Measurements from ENCODE around the gene SAMD13.

SAMD13 gene

GRCh38 chr1:84366786-84367185 is 65.3 kb downstream of the SAMD13 start:
- H3K4me1 ChIP-seq, result no peaks in the 10 kb centered on the region
- no peak overlapping the region for H3K27ac ChIP-seq
- H3K27me3 ChIP-seq, result no peaks in the 10 kb centered on the region
- no peak overlapping the region for H3K4me3 ChIP-seq
- no peak overlapping the region for H3K4me2 ChIP-seq
- H3K36me3 ChIP-seq, result no peaks in the 10 kb centered on the region
- H4K20me1 ChIP-seq, result no peaks in the 10 kb centered on the region
- H3K9ac ChIP-seq, result no peak overlapping the region
- no peaks in the 10 kb centered on the region for H3K9me3 ChIP-seq
- TF ChIP-seq Cebpa-rat (IDR thresholded peaks at IDR 0.05), result no peak

- H3K4me1 ChIP-seq, result no peaks in the 10 kb centered on the region
- H3K9me3 ChIP-seq, result no peaks in the 10 kb centered on the region
- no peaks in the 10 kb centered on the region for H4K20me1 ChIP-seq
- no peak overlapping the region for H3K4me3 ChIP-seq
- no peaks in the 10 kb centered on the region for H3K36me3 ChIP-seq
- H3K9ac ChIP-seq, result no peak overlapping the region
- H3K27ac ChIP-seq, result no peak overlapping the region
- H3K4me2 ChIP-seq, result no peak overlapping the region
- H3K27me3 ChIP-seq, result no peaks in the 10 kb centered on the region
- TF ChIP-seq Cebpa-rat (IDR thresholded peaks at IDR 0.05), result no peak
Observed at GRCh38 chr1:84367219-84367618, 65.7 kb downstream of the SAMD13 start.

GRCh38 chr1:84368441-84368840 is 66.9 kb downstream of the SAMD13 start:
- no peaks in the 10 kb centered on the region for H3K9me3 ChIP-seq
- H3K27ac ChIP-seq, result no peak overlapping the region
- H3K27me3 ChIP-seq, result no peaks in the 10 kb centered on the region
- no peaks in the 10 kb centered on the region for H3K36me3 ChIP-seq
- H3K4me2 ChIP-seq, result no peak overlapping the region
- no peaks in the 10 kb centered on the region for H4K20me1 ChIP-seq
- no peak overlapping the region for H3K9ac ChIP-seq
- TF ChIP-seq Cebpa-rat (IDR thresholded peaks at IDR 0.05), result no peak
- H3K4me3 ChIP-seq, result no peak overlapping the region
- H3K4me1 ChIP-seq, result no peaks in the 10 kb centered on the region

- Histone ChIP-seq H3K9me3 (no peaks in the 10 kb centered on the region), H3K27me3 (no peaks in the 10 kb centered on the region), H4K20me1 (no peaks in the 10 kb centered on the region), H3K27ac (no peak overlapping the region), H3K9ac (no peak overlapping the region), H3K4me3 (no peak overlapping the region), H3K36me3 (no peaks in the 10 kb centered on the region), H3K4me1 (no peaks in the 10 kb centered on the region), H3K4me2 (no peak overlapping the region)
- no peak for TF ChIP-seq Cebpa-rat (IDR thresholded peaks at IDR 0.05)
Observed at GRCh38 chr1:84370266-84370665, 68.8 kb downstream of the SAMD13 start.

- TF ChIP-seq Cebpa-rat (IDR thresholded peaks at IDR 0.05), result no peak
- no peak overlapping the region for H3K9ac ChIP-seq
- H3K9me3 ChIP-seq, result no peaks in the 10 kb centered on the region
- H3K4me3 ChIP-seq, result no peak overlapping the region
- no peaks in the 10 kb centered on the region for H4K20me1 ChIP-seq
- H3K27me3 ChIP-seq, result no peaks in the 10 kb centered on the region
- no peaks in the 10 kb centered on the region for H3K4me1 ChIP-seq
- no peak overlapping the region for H3K27ac ChIP-seq
- no peaks in the 10 kb centered on the region for H3K36me3 ChIP-seq
- H3K4me2 ChIP-seq, result no peak overlapping the region
Observed at GRCh38 chr1:84370831-84371394, 69.4 kb downstream of the SAMD13 start.

- Histone ChIP-seq H3K9me3 (no peaks in the 10 kb centered on the region), H3K4me2 (no peak overlapping the region), H4K20me1 (no peaks in the 10 kb centered on the region), H3K4me1 (no peaks in the 10 kb centered on the region), H3K27me3 (no peaks in the 10 kb centered on the region), H3K27ac (no peak overlapping the region), H3K36me3 (no peaks in the 10 kb centered on the region), H3K9ac (no peak overlapping the region), H3K4me3 (no peak overlapping the region)
- TF ChIP-seq Cebpa-rat (IDR thresholded peaks at IDR 0.05), result no peak
Observed at GRCh38 chr1:84373436-84374141, 72.1 kb downstream of the SAMD13 start.

- H3K27me3 ChIP-seq, result no peaks in the 10 kb centered on the region
- no peaks in the 10 kb centered on the region for H3K36me3 ChIP-seq
- no peaks in the 10 kb centered on the region for H4K20me1 ChIP-seq
- no peaks in the 10 kb centered on the region for H3K9me3 ChIP-seq
- H3K9ac ChIP-seq, result no peak overlapping the region
- H3K4me2 ChIP-seq, result no peak overlapping the region
- no peak overlapping the region for H3K4me3 ChIP-seq
- TF ChIP-seq Cebpa-rat (IDR thresholded peaks at IDR 0.05), result no peak
- no peaks in the 10 kb centered on the region for H3K4me1 ChIP-seq
- no peak overlapping the region for H3K27ac ChIP-seq
Observed at GRCh38 chr1:84374991-84375696, 73.6 kb downstream of the SAMD13 start.

- H3K27me3 ChIP-seq, result no peaks in the 10 kb centered on the region
- no peak for TF ChIP-seq Cebpa-rat (IDR thresholded peaks at IDR 0.05)
- H3K4me3 ChIP-seq, result no peak overlapping the region
- H3K4me2 ChIP-seq, result no peak overlapping the region
- no peak overlapping the region for H3K9ac ChIP-seq
- no peaks in the 10 kb centered on the region for H4K20me1 ChIP-seq
- H3K36me3 ChIP-seq, result no peaks in the 10 kb centered on the region
- no peaks in the 10 kb centered on the region for H3K4me1 ChIP-seq
- no peaks in the 10 kb centered on the region for H3K9me3 ChIP-seq
- no peak overlapping the region for H3K27ac ChIP-seq
Observed at GRCh38 chr1:84376000-84376910, 74.7 kb downstream of the SAMD13 start.

- H4K20me1 ChIP-seq, result no peaks in the 10 kb centered on the region
- H3K9me3 ChIP-seq, result no peaks in the 10 kb centered on the region
- no peaks in the 10 kb centered on the region for H3K4me1 ChIP-seq
- no peak overlapping the region for H3K4me3 ChIP-seq
- no peak overlapping the region for H3K9ac ChIP-seq
- no peak overlapping the region for H3K27ac ChIP-seq
- no peaks in the 10 kb centered on the region for H3K27me3 ChIP-seq
- no peaks in the 10 kb centered on the region for H3K36me3 ChIP-seq
- TF ChIP-seq Cebpa-rat (IDR thresholded peaks at IDR 0.05), result no peak
- no peak overlapping the region for H3K4me2 ChIP-seq
Observed at GRCh38 chr1:84377480-84378095, 76.1 kb downstream of the SAMD13 start.
